HepG2 (cell line): ENCODE data around the gene TSPAN3. TPM values are rescaled to one million over a fixed set of nuclear protein-coding genes. Genes with fewer than 3 reads are reported as not detected.

Experiments used
- ATAC-seq: fragments of 200-7000 bp; cut with Tn5 transposase; 3 replicates; pipeline ENCODE4 v1.9.1; 2020; ENCODE audit warnings: mild to moderate bottlenecking, moderate library complexity
- BruUV-seq: library from RNA; stranded (reverse); fragments of 400-500 nt; replicated peaks from 2 replicates; lab custom pipeline; 2021; lab: Mats Ljungman, UMichigan
- CTCF ChIA-PET: fragments of 300-600 bp; formaldehyde crosslinking; extraction: SDS; loops from one replicate; lab custom pipeline; 2021; ENCODE audit warnings: low total read pairs, inconsistent platforms, low intra/inter-chr PET ratio; lab: Yijun Ruan, JAX
- POLR2A ChIA-PET: fragments of 350-600 bp; sonication (Branson Sonifier 250); formaldehyde crosslinking; loops from one replicate; lab custom pipeline; 2020; ENCODE audit warnings: antibody characterized with exemption, inconsistent platforms; lab: Yijun Ruan, JAX
- DNase-seq: peaks from one replicate; pipeline ENCODE4 v3.0.0-alpha.2; 2015; ENCODE audit warnings: low spot score
- FAIRE-seq: peaks from 3 replicates; lab custom pipeline; 2011; peaks lifted over from hg19 to GRCh38; lab: Jason Lieb, UNC
- H2AFZ ChIP-seq: one replicate; pipeline ENCODE4 v1.6.1; 2011; ENCODE audit warnings: low read length, inconsistent platforms
- H3K27ac ChIP-seq: fragments of 300-600 bp; 3 replicates; pipeline ENCODE4 v1.8.0; 2011; ENCODE audit warnings: mixed run types, mild to moderate bottlenecking, mixed read lengths, low read length, inconsistent platforms; ENCODE audit not compliant: insufficient read depth; ENCODE audit errors: extremely low read length
- H3K27me3 ChIP-seq, 2 experiments: fragments of 200-600 bp in 1 of 2; 2 replicates in 1 of 2; 3 replicates in 1 of 2; pipeline versions ENCODE4 v1.6.0 to v1.8.0; 2011; ENCODE audit warnings: low read length in 2 of 2, mild to moderate bottlenecking in 2 of 2, moderate library complexity in 2 of 2, inconsistent platforms in 1 of 2; ENCODE audit not compliant: insufficient read depth in 2 of 2, control insufficient read depth in 1 of 2
- H3K36me3 ChIP-seq, 2 experiments: fragments of 200-600 bp in 1 of 2; replicated peaks in 1 of 2; 2 replicates in 1 of 2; 3 replicates in 1 of 2; pipeline versions ENCODE4 v1.5.1 to v1.8.0; 2011; ENCODE audit warnings: low read length in 2 of 2, inconsistent platforms in 1 of 2; ENCODE audit not compliant: insufficient read depth in 2 of 2, control insufficient read depth in 1 of 2
- H3K4me1 ChIP-seq: 2 replicates; pipeline ENCODE4 v1.5.1; 2012; ENCODE audit warnings: low read length, inconsistent platforms; ENCODE audit not compliant: insufficient read depth
- H3K4me2 ChIP-seq: 2 replicates; pipeline ENCODE4 v1.6.0; 2011; ENCODE audit warnings: low read depth, low read length, inconsistent platforms
- H3K4me3 ChIP-seq, 3 experiments: fragments of 200-600 bp in 1 of 3; sonication (generic), shearing (Covaris generic) in 1 of 3; replicated peaks in 1 of 3; 2 replicates each; pipeline ENCODE4 v1.5.1; 2011 to 2016; ENCODE audit warnings: low read length in 3 of 3, inconsistent platforms in 2 of 3, low read depth in 2 of 3, mild to moderate bottlenecking in 2 of 3, control low read depth in 1 of 3, mixed read lengths in 1 of 3; ENCODE audit not compliant: insufficient read depth in 1 of 3
- H3K79me2 ChIP-seq: one replicate; pipeline ENCODE4 v1.6.1; 2011; ENCODE audit warnings: low read length, inconsistent platforms; ENCODE audit not compliant: insufficient read depth
- H3K9ac ChIP-seq: 2 replicates; pipeline ENCODE4 v1.6.0; 2011; ENCODE audit warnings: mild to moderate bottlenecking, low read depth, low read length, inconsistent platforms; ENCODE audit not compliant: insufficient read depth
- H3K9me3 ChIP-seq: 2 replicates; pipeline ENCODE4 v1.5.1; 2012; ENCODE audit warnings: mild to moderate bottlenecking, low read length
- H4K20me1 ChIP-seq: 2 replicates; pipeline ENCODE4 v1.6.0; 2011; ENCODE audit warnings: inconsistent platforms, mild to moderate bottlenecking, low read length, moderate library complexity; ENCODE audit not compliant: insufficient read depth
- PAF1 ChIP-seq: IDR thresholded peaks from 2 replicates; pipeline ENCODE4 v1.6.1; 2016; ENCODE audit warnings: missing genetic modification reagents, missing compliant biosample characterization
- ZNF263 ChIP-seq: sonication (generic); formaldehyde crosslinking; IDR thresholded peaks from 2 replicates; pipeline ENCODE4 v1.4.0; 2020; ENCODE audit warnings: missing genetic modification reagents
- ZNF740 ChIP-seq: sonication (generic); formaldehyde crosslinking; IDR thresholded peaks from 2 replicates; pipeline ENCODE4 v1.4.0; 2020; ENCODE audit warnings: missing genetic modification reagents
- WGBS: methylation state at CpG from one replicate; pipeline ENCODE4 v1.1.6; 2017; ENCODE audit warnings: low lambda C conversion rate; 5-methylcytosine and 5-hydroxymethylcytosine counted together
- in situ Hi-C: cut with HindIII; loops from 2 replicates; pipeline ENCODE4 v1.10.0; 2017; ENCODE audit warnings: low pct_unique_long_range_greater_than_20kb; ENCODE audit not compliant: extremely low pct_ligation_motif_present
- intact Hi-C: fragments of 100-400 bp; cut with micrococcal nuclease; formaldehyde crosslinking; loops from one replicate; pipeline ENCODE4 v1.10.0; 2022; ENCODE audit not compliant: unreplicated experiment
- polyA plus RNA-seq, 8 experiments: library from polyadenylated mRNA; depleted of rRNA in 3 of 8; stranded (reverse) in 7 of 8; unstranded in 1 of 8; fragments of >200 nt; fragmentation: Illumina TruSeq in 4 of 8; extraction: Trizol in 4 of 8; gene quantifications; 2 replicates each; pipeline versions ENCODE4 v1.2.1 to v1.2.3, GENCODE V29; 2011 to 2016; ENCODE audit warnings: low read depth in 4 of 8, missing spikeins in 1 of 8, mixed read lengths in 1 of 8; ENCODE audit not compliant: insufficient read depth in 1 of 8
- total RNA-seq, 5 experiments: library from RNA; depleted of rRNA; stranded (reverse); fragments of >200 nt; fragmentation: Illumina TruSeq; extraction: Trizol; gene quantifications; 2 replicates each; pipeline ENCODE4 v1.2.3, GENCODE V29; 2016; ENCODE audit warnings: low read depth in 1 of 5
- TF ChIP-seq, protein P1 (sequence below): sonication (generic); formaldehyde crosslinking; IDR thresholded peaks from 2 replicates; pipeline ENCODE4 v1.5.0; 2020; ENCODE audit warnings: mild to moderate bottlenecking, missing genetic modification reagents, moderate library complexity
- TF ChIP-seq, protein P2 (sequence below): IDR thresholded peaks from 2 replicates; pipeline ENCODE4 v1.6.1; 2012; ENCODE audit warnings: low read length, improper control_type of control experiment

The TSPAN3 gene
- total and polyA plus RNA-seq, 2 of the 13 experiments (the other 11 are each of a cell fraction or from before 2014, with no cell fraction given) = 167 to 170 TPM

DNA sequence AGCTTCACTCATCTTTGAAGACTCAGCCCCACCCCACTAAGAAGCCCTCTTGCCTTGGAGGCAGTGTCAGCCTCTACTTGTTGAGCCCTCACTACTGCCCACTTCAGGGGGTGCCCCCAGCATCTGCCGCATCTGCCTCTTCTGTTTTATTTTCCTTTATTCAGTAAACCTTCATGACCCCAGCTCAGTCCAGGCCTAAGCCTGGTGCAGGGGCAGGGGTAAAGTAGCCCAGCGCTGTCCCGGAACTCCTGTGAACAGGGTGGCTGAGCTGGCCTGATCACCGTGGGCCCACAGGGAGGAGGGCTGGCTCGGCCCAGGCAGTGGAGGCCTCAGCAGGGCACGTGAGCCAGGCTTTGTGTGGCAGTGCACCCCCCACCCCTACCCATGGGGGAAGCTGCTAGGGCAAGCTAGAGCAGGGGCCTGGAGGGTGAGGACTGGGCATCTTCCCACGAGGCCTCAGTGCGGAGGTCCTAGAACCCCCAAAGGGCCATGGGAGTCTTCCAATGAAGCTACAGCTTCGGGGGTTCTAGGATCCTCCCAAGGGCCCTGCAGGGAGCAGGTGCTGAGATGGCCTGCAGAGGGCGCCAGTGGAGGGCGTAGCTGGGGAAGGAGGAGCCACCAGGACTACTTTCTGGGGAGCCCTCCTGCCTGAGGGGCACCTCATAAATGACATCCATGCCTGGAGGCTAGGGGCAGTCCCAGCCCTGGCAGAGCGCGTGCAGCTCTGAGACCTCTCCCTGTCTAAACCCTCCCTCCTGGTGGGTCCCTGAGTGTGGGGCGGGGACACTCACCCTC is 36.0 kb downstream of the TSPAN3 start:
- no peak overlapping the region for H3K4me3 ChIP-seq
- no peak overlapping the region for H2AFZ ChIP-seq
- FAIRE-seq = no peak
- H3K9ac ChIP-seq = no peak overlapping the region
- intact Hi-C loops (loop anchor here (5.0 kb wide), 1 partner anchor 133 kb away; no protein-coding TSS in a partner anchor), in situ Hi-C loops (loop anchor here (10.0 kb wide), 1 partner anchor 130 kb away; the partner anchor contains the start of gene SCAPER)
- TF ChIP-seq ZNF263 (CRISPR knock-in tag) = 0 out of 2 replicates have a peak, but pooled peaks have one; percentile 27
- TF ChIP-seq PAF1 (CRISPR knock-in tag) = no peak
- TF ChIP-seq, protein P1, sequence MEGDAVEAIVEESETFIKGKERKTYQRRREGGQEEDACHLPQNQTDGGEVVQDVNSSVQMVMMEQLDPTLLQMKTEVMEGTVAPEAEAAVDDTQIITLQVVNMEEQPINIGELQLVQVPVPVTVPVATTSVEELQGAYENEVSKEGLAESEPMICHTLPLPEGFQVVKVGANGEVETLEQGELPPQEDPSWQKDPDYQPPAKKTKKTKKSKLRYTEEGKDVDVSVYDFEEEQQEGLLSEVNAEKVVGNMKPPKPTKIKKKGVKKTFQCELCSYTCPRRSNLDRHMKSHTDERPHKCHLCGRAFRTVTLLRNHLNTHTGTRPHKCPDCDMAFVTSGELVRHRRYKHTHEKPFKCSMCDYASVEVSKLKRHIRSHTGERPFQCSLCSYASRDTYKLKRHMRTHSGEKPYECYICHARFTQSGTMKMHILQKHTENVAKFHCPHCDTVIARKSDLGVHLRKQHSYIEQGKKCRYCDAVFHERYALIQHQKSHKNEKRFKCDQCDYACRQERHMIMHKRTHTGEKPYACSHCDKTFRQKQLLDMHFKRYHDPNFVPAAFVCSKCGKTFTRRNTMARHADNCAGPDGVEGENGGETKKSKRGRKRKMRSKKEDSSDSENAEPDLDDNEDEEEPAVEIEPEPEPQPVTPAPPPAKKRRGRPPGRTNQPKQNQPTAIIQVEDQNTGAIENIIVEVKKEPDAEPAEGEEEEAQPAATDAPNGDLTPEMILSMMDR (CRISPR knock-in tag) = peak; percentile 76
- TF ChIP-seq ZNF740 (CRISPR knock-in tag) = peak; percentile 49; the same call in 1 of the 2 replicates
- TF ChIP-seq, protein P2, sequence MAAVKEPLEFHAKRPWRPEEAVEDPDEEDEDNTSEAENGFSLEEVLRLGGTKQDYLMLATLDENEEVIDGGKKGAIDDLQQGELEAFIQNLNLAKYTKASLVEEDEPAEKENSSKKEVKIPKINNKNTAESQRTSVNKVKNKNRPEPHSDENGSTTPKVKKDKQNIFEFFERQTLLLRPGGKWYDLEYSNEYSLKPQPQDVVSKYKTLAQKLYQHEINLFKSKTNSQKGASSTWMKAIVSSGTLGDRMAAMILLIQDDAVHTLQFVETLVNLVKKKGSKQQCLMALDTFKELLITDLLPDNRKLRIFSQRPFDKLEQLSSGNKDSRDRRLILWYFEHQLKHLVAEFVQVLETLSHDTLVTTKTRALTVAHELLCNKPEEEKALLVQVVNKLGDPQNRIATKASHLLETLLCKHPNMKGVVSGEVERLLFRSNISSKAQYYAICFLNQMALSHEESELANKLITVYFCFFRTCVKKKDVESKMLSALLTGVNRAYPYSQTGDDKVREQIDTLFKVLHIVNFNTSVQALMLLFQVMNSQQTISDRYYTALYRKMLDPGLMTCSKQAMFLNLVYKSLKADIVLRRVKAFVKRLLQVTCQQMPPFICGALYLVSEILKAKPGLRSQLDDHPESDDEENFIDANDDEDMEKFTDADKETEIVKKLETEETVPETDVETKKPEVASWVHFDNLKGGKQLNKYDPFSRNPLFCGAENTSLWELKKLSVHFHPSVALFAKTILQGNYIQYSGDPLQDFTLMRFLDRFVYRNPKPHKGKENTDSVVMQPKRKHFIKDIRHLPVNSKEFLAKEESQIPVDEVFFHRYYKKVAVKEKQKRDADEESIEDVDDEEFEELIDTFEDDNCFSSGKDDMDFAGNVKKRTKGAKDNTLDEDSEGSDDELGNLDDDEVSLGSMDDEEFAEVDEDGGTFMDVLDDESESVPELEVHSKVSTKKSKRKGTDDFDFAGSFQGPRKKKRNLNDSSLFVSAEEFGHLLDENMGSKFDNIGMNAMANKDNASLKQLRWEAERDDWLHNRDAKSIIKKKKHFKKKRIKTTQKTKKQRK = no peak
- H3K9me3 ChIP-seq = no peaks in the 10 kb centered on the region
- peaks cover 38% of the 10 kb centered on the region for H3K4me1 ChIP-seq
- H3K4me2 ChIP-seq = no peak overlapping the region
- H4K20me1 ChIP-seq = no peaks in the 10 kb centered on the region
- H3K36me3 ChIP-seq = peaks cover 0 to 6% of the 10 kb centered on the region in 2 experiments; a peak in 2 of 5 replicates
- no peak for ATAC-seq
- POLR2A ChIA-PET = no interaction called here
- DNase-seq = no peak
- no peak overlapping the region for H3K27ac ChIP-seq
- H3K79me2 ChIP-seq = no peaks in the 10 kb centered on the region
- BruUV-seq = no TSS peak
- CTCF ChIA-PET = no interaction called here
- peaks cover 1 to 3% of the 10 kb centered on the region in 2 experiments; a peak in 2 of 5 replicates for H3K27me3 ChIP-seq
- WGBS = 80% methylated on average over 3 of the region's 14 CpGs
